HG03135 (cell line): ENCODE data around the gene CTDP1.

Experiments
- ATAC-seq: cut with Tn5 transposase; IDR thresholded peaks from one replicate; pipeline ENCODE4 v1.9.1; 2021; ENCODE audit warnings: mild to moderate bottlenecking, moderate library complexity; ENCODE audit not compliant: unreplicated experiment

Gene CTDP1

GRCh38 chr18:79778291-79778791 lies 98.7 kb downstream of the CTDP1 start:
- ATAC-seq: no peak

DNA sequence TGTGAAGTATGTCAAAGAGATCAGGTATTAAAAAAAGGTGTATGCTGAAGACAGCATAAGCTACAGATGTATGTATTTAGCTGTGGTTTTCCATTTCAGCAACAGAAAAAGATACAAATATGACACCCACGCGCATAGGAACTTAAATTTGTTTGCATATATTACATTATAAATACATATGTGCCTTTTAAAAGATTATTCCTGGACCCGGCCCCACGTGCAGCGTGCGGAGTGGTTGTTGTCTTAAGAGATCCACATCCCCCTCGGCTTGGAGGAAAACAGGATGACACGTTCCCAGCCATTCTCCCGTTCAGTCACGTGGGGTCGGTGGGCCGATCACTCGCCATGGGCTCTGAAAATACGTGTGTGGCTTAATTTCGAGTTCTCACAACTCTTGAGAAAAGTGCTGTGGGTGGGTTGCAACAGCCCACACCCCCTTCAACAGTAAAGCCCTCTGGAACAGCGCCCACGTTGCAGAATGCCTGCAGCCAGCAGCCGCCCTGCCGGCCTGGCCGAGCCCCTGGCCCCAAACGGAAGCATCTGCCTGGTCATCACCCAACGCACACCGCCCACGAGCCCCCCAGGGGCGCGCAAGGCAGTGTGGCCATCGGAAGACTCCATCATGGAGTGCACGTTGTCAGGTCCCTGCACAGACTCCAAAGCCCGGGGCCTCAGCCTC lies 99.6 kb downstream of the CTDP1 start:
- ATAC-seq: no peak

- no peak for ATAC-seq
These were observed 100.1 kb downstream of the CTDP1 start for GRCh38 chr18:79779700-79780190.

- no peak for ATAC-seq
These were observed 100.9 kb downstream of the CTDP1 start for GRCh38 chr18:79780547-79780946.

GRCh38 chr18:79781331-79781941 lies 101.8 kb downstream of the CTDP1 start:
- ATAC-seq: no peak

DNA sequence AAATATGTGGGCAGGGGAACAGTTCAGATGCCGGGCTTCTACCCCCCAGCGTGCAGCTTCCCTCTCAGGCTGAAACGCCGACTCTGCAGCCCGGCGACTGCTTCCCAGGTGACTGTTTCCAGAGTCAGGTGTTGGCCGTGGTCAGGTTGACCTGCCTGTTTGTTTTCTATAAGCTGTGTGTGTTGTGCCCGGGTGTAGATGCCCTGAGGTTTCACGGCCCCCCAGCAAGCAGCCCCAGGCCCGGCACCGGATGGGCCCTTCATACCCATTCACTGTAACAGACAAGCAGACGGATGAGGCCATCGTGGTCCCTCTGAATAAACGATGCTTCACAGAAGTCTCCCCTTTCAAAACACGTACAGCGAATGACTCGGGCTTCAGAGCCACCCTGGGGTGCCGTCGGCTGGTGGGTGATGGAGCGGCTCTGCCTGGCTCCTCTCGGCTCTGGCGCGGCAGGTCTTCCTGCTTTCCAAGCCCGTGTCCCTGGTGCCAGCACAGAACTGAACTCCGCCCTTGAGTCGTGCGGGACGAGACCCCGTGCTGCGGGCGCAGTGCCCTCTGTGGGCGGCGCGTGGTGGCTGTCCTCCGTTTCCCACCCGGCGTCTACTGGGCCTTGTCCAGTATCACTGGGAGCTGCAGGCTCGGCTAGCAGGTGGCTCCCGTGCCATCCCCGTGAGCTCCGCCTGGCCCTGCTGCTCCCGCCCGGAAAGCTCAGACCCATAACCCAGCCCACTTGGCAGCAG lies 103.1 kb downstream of the CTDP1 start:
- no peak for ATAC-seq

- no peak for ATAC-seq
These were observed 104.7 kb downstream of the CTDP1 start for GRCh38 chr18:79784071-79784913.

DNA sequence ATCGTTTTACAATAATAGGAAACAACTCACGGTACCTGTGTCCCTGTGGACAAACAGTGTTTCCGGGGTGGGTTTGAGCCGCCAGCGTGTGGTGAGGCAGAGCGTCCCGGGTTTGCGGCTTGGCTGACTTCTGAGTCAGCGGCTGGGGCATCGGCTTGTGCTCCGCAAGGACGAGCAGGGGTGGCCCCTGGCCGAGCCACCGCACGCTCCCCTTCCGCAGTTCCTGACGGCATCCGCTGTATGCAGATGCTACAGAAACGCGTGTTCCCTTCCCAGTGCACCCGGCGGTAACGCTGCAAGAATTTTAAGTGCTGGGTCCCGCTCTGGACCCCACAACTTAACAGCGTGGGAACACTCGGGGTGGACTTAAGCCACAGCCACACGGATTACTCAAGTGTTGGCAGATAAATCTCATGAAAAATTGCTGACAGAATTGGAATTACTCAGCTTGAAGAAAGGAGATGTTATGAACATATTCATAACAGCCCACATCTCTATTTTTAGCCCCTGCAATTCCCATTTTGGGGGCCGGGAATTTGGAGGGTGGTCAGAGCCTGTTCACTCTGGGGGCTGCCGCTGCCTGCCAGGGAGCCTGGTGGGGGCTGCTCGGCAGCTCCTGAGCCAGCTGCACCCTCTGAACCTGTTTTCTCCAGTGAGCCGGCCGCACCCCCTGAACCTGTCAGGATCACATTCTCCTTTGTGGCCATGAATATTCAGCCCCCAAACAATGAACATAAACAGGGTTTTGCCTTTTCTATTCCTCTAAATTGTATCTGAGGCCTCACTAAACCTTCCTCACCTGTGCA lies 105.6 kb downstream of the CTDP1 start:
- ATAC-seq: no peak

- no peak for ATAC-seq
These were observed 106.2 kb downstream of the CTDP1 start for GRCh38 chr18:79785831-79786230.

GRCh38 chr18:79786304-79786703 lies 106.7 kb downstream of the CTDP1 start:
- ATAC-seq: no peak

- no peak for ATAC-seq
These were observed 107.4 kb downstream of the CTDP1 start for GRCh38 chr18:79786786-79787526.

- no peak for ATAC-seq
These were observed 107.9 kb downstream of the CTDP1 start for GRCh38 chr18:79787527-79787864.

- ATAC-seq: no peak
These were observed 108.5 kb downstream of the CTDP1 start for GRCh38 chr18:79787865-79788733.

DNA sequence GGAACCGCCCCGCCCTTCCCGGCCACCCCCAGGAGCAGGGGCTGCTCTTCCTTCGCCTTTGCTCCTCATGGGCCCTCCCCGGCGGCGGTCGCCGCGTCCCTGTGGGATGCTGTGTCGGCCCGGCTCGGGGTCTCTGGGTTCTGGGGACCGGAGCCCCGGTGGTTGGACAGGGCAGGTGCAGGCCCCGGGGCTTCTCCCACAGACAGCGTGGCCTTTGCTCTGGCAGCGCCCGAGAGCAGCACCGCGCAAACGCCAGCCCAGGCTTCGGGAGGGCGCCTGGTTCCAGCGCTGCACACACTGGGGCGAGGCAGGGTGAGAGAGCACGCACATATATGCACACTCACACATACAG lies 109.1 kb downstream of the CTDP1 start:
- ATAC-seq: no peak

GRCh38 chr18:79789091-79789891 lies 109.7 kb downstream of the CTDP1 start:
- no peak for ATAC-seq

DNA sequence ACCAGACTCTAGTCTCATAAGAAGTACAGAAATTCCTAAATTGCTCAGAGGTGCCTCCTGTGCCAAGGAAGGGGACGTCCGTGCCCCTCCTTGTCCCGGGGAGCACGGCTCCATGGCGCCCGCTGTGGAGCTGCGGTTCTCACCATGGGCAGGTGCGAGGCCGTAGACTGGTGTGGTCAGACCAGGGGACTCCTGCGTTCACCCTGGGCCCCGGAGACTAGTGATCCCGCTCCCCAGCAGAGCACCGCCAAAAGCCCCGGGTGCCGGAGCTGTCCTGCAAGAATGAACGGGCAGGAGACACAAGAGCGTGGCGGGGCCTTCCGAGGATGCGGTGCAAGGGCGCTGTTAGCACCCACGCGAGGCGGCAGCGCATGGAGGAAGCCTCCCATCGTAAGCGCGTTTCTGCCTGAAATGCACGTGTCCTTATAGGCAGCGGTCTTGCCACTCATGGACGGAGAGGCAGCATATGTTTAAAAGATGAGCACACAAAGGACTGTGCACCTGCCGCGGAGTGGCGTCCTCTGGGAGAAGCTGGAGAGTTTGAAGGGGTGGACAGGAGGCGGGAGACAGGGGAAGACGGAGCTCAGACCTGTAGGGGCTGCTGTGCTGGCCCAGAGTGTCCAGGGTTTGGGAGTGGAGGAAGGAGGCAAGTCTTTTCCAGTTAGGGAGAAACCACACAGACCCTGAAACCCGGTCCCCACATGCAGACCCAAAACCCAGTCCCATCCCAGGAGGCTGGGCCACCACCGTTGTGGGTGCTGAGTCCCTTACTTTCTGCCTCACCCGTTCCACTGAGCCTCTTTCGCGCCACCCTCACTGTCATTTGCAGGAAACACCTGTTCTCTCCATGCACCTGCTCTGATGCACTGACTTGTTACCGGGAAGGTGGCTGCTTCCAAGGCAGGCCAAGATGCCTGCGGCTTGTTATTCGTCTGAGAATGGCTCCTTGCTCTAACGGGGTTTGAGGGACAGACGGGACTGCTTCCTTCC lies 110.6 kb downstream of the CTDP1 start:
- no peak for ATAC-seq
